HT-29 (cell line): ENCODE data around the gene RETSAT. TPM values are rescaled to one million over a fixed set of nuclear protein-coding genes. Genes with fewer than 3 reads are reported as not detected.
A peak's percentile ranks its signal among the peaks of the same experiment; 100 is the strongest.
"Not testable (repeated sequence)": the region's sequence is repeated elsewhere in the genome, so short reads cannot be mapped to it uniquely, and the experiment has no call there.

Experiments used
- DNase-seq: peaks from one replicate; pipeline ENCODE4 v3.0.0-alpha.2; 2015; ENCODE audit warnings: low spot score
- total RNA-seq: library from RNA; depleted of rRNA; stranded (reverse); fragments of >200 nt; shearing (Covaris generic); gene quantifications from 2 replicates; pipeline ENCODE4 v1.2.3, GENCODE V29; 2014

The RETSAT gene
- total RNA-seq, 1 experiment from 2014 or later: 18.5 TPM

GRCh38 chr2:85380048-85380447 is 25.7 kb upstream of the RETSAT start:
- no peak for DNase-seq

DNA sequence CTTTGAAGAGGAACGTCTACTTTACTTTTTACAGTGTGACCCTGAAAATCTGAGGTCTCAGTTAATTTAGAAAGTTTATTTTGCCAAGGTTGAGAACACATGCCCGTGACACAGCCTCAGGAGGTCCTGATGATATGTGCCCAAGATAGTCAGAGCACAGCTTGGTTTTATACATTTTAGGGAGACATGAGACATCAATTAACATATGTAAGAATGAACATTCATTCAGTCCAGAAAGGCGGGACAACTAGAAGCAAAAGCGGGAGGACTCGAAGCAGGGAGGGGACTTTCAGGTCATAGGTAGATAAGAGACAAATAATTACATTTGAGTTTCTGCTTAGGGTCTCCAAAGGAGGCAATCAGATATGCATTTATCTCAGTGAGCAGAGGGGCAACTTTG is 23.9 kb upstream of the RETSAT start:
- no peak for DNase-seq

DNA sequence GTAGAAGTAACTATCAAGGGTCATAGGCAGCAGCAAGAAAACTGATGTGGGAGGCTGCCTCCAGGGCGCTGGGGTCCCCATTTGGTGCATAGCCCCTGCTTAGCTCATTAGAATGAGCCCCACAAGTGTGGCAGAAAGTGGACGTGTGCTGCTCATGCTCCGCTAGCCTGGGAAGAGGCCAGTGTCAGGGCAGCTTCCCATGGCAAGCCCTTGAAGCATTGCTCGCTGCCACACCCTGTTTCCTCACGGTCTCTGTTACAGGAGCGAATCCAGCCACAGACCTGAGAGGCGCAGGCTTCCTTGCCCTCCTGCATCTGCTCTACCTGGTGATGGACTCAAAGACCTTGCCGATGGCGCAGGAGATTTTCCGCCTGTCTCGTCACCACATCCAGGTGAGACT is 22.8 kb upstream of the RETSAT start:
- DNase-seq: no peak

DNA sequence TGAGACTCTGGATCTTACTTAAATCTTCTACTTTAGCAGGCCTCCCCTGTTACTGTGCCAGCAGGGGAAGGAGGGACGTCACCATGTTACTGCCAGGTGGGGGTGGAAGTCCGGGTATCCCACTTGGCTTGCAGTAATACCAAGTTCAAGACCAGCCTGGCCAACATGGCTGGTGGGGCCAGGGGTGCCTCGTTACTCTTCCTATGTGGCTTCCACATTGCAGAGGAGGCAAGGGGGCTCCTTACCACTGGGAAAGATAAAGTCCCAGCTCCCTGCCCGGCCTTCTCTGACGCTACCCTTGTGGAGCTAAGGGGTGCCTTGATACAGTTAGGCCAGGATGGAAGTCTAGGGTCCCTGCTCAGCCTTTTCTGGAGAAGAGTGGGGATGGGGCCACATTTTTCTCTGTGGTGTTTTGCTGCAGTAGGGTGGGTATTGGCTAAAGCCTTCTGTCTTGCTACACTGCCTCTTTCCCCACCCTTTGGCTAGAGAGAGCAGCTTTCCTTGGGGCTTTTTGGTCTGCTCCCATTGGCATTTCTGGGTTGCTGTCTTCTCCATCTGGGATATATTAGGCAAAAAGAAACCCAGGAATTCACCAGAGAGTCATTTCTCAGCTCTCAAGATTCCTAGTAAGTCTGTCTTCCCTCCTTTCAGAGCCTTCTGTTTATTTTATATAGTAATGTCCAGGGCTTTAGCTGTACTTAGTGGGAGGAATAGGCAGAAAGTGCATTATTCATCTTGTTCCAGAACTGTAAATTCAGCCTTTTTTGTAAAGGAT is 22.1 kb upstream of the RETSAT start:
- no peak for DNase-seq

- DNase-seq: no peak
These were observed 16.7 kb upstream of the RETSAT start for GRCh38 chr2:85371045-85371444.

GRCh38 chr2:85369500-85369899 is 15.2 kb upstream of the RETSAT start:
- DNase-seq: peak; percentile 59

- no peak for DNase-seq
These were observed 14.6 kb upstream of the RETSAT start for GRCh38 chr2:85368921-85369320.

DNA sequence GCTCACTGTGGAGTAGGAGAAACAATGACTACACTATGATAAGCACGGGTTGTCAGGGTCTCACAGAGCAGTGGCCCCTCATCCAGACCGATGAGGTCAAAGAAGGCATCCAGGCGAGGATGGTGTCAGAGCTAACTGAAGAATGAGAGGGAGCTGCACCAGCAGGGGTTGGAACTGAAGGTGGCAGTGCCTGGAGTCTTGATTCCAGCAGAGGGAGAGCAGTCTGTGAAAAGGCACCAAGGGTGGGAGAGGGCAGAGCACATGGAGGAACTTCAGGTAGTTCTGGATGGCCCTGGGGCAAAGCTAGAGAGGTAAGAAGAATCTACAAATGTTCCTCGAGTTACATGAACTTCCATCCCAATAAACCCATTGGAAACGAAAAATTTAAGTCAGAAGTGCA is 12.9 kb upstream of the RETSAT start:
- peak; percentile 14 for DNase-seq

GRCh38 chr2:85362653-85363387 is 8.5 kb upstream of the RETSAT start:
- not testable (repeated sequence) for DNase-seq

GRCh38 chr2:85357736-85358135 is 3.4 kb upstream of the RETSAT start:
- no peak for DNase-seq

- DNase-seq: no peak
These were observed 1.9 kb upstream of the RETSAT start for GRCh38 chr2:85356186-85356585.

- no peak for DNase-seq
These were observed 1.2 kb upstream of the RETSAT start for GRCh38 chr2:85355521-85355920.

GRCh38 chr2:85355073-85355410 is 714 bp upstream of the RETSAT start:
- DNase-seq: no peak

DNA sequence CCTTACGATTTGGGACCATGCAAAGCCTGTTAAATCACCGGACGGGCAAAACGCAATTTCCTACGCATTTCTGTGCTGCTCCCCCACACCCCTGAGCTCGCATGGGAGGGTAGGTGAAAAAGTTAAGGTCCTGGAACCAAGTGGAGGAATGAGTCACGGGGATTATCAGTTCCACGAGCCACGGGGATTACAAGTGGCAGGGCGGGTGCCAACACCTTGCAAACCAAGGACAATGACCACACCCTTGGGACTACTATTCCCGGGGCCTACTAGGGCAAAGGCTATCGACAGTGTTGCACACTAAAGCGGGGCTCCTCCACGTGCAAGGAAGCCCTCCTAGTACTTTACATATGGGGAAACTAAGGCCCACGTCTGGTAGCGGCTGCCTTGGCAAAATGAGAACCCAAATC is 447 bp downstream of the RETSAT start:
- peak; percentile 42 for DNase-seq

DNA sequence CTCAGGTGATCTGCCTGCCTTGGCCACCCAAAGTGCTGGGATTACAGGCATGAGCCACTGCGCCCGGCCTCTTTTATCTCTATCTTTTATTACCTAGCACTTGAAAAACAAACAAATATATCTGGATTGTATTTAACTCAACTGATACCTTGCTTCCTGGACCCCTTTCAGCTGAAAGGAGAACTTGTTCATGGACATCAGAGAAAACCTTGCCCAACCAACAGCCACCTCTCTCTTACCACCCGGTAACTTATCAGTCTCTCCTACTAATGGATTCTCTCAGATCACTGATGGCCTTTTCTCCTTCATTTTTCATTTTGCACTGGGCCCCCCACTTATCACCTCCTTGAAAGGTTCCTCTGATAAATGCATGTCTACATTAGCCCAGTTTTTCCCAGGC is 6.7 kb downstream of the RETSAT start:
- DNase-seq: no peak

DNA sequence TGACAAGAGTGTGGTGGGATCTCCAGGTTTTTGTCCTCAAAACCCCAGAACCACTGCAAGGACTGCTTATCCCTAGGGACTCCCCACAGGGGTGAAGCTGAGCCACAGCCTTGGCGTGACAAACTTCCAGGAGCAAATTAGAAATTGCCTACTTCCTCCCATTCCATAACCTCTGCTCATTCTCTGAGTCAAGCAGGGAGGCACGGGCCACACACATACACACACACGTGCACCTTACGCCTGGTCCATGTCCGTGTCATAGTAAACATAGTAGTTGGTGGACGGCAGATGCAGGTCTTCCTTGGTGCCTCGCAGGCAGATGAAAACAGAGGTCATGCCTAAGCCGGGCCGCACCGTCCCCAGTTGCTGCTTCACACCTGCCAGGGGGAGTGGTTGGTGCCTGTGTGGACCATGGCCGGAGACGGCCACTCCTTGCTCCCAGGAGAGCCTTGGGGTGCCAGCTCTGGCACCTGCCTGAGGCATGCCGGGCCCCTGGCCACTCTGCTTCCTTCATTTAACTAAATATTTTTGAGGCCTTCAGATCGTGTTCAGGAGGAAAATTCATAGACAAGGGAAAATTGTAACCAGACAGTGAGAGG is 9.9 kb downstream of the RETSAT start:
- no peak for DNase-seq

- not testable (repeated sequence) for DNase-seq
These were observed 11.0 kb downstream of the RETSAT start for GRCh38 chr2:85343207-85343895.

- no peak for DNase-seq
These were observed 12.2 kb downstream of the RETSAT start for GRCh38 chr2:85342156-85342555.

DNA sequence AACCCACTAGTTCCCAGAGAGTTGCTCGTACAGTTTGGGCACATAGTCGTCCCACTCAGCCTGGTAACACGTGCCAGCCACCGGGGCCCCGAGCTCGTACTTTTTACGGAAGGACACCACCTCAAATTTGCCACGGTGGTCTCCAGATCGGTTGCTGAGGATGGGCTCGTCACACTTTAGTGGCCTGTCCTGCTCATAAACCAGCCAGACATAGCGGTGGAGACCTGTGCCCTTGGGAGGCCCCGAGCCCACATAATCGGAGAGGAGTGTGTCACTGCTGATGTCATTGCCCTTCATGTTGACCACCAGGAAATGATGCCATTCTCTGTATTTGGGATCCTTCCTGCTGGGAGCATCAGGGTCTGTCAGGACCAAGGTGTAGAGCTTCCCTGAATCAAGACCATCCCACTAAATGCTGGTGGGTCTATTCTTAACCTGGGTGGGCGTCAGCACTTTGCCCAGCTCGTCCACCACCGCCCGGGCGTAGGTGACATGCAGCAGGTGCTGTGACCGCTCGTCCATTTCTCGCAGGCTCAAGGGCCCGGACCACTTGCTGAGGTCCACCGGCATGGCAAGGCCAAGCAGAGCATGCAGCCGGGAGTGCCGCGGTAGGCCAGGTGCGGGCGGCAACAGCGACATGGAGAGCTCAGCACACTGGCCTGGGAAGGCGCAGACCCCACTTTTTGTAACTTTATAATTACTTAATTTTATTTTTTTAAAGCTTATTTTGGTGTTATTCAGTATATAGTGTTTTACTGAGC is 12.9 kb downstream of the RETSAT start:
- no peak for DNase-seq

DNA sequence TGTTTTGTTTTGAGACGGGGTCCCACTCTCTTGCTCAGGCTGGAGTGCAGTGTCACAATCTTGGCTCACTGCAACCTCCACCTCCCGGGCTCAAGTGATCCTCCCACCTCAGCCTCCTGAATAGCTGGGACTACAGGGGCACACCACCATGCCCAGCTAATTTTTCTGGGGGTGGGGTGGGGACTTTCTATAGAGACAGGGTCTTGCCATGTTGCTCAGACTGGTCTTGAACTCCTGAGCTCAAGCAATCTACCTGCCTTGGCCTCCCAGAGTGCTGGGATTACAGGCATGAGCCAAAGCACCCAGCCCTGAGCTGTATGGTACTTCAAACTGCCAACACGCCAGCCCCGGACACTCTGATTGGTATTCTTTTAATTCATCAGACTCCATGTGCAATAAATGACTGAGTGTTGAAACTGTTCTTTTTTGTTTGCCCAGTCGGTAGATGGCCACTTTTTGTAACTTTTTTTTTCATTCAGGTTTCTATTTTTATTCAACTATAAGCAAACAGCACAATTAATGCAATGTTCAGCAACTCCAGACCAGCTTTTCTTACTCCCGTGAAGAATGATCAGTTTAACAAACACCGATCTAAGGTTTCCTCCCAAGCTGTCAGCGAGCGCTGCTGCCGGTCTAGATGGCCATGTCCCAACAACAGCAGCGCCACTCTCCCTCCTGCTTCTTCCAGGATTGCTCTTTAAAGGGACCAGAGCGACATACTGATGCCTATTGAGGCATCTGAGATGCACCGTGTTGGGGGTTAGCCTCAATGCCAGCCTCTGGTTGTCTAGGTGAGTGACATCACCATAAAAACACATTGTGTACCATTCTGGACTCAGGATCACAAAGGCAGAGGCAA is 14.1 kb downstream of the RETSAT start:
- DNase-seq: no peak

DNA sequence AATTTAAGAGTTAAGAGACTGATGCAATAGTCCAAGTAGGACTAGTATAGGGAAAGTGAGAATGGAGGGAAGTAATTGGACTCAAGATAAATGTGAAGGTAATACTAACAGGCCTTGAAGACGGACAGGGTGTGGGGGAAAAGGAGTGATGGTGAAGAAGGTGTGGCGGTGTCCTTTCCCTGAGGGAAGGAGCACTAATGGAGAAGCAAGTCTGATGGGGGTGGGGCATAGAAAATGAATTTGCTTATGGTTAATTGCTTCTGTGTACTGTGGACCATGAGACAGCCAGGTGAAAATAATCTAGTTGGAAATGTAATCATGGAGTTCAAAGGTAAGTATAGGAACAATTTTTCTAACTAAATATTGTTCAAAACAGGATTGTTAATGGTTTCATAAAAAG is 19.4 kb downstream of the RETSAT start:
- DNase-seq: no peak
